ENCODE data around the gene LRPAP1.
"Not testable (repeated sequence)": the region's sequence is repeated elsewhere in the genome, so short reads cannot be mapped to it uniquely, and the experiment has no call there.

The LRPAP1 gene

DNA sequence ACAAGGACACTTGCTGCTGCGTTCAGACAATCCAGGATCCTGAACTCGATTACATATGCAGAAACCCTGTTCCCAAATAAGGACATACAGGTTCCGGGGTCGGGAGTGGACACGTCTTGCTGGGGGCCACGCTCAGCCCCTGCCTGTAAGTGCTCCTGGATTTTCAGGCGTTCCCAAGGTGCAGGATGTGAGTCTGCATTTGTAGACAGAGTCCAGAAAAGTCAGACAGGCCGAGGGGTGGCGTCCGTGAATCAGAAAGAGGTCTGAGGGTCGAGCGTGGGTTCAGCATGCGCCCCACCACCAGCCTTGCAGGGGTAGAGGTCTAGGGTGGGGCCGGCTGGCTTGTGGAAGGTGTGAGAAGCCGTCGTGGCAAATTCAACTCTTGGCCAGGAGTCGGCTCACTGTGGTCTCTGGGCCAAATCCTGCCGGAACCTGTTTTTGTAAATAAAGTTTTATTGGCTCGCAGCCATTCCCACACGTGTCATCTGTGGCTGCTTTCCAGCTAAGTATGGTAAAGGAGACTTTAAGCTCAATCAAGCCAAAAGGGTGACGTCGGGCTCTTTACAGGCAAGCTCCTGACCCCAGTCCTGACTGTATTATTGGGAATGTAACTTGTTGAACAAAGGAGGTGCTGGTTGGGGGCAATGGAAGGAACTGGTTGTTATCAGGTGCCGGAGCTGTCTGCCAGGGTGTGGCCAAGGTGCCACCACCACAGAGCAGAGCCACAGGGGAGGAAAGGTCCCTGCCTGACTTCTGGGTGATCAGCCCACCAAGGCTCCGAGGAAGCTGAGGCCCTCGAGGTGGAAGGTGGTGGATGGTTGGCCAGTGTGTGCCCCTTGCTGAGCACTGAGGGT lies 61.8 kb downstream of the LRPAP1 start:
- DNase-seq = no peak

DNA sequence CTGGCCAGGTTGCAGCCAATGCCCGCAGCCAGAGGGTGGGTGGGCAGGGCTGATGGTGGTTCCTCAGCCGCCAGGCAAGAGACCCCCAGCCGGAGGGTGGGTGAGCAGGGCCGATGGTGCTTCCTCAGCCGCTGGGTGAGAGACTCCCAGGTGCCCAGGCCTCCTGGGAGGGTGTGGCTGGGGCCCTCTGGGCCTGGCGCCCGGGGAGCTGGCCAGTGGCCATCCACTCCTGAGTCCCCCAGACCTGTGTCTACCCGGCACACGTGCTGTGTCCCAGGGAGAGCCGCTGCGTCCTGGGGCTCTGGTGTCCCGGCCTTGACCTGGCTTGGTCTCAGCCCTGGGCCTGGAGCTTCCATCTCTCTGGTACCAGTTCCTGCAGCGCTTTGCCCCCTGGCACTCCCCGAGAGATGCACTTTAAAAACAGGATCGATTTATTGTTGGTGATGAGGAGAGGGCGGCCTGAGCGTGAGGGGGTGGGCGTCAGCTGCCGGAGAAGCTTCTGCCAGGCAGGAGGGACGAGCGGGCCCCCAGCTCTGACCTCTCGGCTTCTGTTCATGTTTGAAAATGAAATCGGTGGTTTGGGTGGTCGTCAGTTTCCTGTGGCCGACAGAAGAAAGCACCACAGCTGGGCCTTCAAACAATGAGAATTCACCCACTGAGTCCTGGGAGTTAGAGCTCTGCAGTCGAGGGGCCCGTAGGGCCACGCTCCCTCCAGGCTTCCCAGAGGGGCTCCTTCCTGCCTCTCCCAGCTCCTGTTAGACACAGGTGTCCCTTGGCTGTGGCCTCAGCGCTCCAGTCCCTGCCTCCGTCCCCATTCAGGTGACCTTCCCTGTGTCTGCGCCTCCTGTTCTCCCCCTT lies 62.6 kb downstream of the LRPAP1 start:
- no peak for DNase-seq

DNA sequence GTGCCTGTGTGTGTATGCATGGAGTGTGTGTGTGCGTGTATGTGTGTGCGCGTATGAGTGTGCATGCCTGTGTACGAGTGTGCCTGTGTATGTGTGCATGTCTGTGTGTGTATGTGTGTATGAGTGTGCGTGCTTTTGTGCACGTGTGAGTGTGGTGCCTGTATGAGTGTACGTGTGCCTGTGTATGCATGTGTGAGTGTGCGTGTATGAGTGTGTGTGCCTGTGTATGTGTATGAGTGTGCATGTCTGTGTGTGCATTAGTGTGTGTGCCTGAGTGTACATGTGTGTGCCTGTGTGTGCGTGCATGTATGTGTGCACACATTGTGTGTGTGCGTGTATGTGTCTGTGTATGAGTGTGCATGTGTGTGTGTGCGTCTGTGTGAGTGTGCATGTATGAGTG lies 63.4 kb downstream of the LRPAP1 start:
- no peak for DNase-seq

DNA sequence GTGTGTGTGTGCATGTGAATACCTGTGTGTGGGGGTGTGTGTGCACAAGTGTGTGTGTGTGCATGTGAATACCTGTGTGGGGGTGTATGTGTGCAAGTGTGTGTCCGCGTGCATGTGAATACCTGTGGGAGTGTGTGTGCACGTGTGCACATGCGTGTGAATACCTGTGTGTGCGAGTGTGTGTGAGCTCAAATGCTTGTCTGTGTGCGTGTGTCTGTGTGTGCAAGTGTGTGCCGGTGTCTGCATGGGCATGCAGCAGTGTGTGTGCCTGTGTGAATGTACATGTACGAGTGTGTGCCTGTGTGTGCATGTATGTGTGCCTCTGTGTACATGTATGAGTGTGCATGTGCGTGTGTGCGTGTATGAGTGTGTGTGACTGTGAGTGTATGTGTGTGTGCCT lies 64.1 kb downstream of the LRPAP1 start:
- no peak for DNase-seq

DNA sequence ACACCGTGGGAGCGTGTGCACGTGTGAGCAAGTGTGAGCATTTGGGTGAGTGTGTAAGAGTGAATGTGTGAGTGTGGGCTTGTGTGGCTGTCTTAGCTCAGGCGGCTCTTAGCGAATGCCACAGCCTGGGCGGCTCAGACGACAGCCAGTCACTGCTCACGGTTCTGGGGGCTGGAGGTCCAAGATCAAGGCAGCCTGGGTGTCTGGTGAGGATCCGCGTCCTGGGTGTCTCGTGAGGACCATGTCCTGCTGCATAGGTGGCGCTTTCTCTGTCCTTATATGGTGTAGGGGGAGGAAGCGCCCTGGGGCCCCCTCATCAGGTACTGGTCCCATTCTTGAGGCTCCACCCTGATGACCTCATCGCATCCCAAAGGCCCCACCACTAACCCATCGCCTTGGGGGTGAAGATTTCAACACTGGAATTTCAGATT lies 64.6 kb downstream of the LRPAP1 start:
- no peak for DNase-seq

DNA sequence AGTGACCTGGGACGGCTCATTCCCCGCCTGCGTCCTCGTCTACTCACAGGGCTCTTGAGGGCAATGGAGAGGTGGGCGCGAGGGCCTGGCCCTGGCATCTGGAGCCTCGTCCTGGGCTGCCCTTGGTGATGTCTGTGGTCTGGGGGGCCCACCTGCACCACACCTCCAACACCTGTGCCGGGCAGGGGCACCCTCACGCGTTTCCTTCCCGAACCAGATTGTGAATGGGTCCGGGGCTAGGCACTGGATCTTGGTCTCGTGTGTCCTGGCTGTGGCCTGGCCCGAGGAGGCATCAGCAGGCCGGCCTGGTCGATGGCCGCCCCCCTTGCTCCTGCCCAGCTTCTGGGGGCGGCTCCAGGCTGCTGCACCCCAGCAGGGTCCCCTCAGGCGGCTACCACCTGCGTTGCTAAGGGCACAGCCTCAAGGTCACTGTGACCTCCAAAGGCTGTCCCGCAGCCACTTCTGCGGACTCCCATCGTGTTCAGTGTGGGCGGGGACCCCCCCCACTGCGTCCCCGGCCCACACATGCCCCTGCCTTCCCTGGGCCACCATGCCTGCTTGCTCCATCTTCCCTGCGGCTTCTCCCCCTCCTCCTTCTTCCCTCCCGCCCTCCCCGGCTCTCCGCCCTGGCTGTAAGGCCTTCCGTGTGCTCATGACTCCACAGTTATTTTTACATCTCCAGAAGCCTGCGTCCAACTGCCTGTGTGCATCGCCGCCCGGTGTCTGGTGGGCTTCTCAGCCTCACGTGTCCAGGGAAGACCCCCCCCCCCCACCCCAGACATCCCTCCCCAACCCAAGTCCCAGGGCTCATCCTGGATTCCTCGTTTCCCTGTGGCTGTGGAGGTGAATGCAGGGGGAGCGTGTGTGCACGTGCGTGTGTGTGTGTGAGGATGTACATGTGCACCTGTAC lies 65.3 kb downstream of the LRPAP1 start:
- DNase-seq = no peak

DNA sequence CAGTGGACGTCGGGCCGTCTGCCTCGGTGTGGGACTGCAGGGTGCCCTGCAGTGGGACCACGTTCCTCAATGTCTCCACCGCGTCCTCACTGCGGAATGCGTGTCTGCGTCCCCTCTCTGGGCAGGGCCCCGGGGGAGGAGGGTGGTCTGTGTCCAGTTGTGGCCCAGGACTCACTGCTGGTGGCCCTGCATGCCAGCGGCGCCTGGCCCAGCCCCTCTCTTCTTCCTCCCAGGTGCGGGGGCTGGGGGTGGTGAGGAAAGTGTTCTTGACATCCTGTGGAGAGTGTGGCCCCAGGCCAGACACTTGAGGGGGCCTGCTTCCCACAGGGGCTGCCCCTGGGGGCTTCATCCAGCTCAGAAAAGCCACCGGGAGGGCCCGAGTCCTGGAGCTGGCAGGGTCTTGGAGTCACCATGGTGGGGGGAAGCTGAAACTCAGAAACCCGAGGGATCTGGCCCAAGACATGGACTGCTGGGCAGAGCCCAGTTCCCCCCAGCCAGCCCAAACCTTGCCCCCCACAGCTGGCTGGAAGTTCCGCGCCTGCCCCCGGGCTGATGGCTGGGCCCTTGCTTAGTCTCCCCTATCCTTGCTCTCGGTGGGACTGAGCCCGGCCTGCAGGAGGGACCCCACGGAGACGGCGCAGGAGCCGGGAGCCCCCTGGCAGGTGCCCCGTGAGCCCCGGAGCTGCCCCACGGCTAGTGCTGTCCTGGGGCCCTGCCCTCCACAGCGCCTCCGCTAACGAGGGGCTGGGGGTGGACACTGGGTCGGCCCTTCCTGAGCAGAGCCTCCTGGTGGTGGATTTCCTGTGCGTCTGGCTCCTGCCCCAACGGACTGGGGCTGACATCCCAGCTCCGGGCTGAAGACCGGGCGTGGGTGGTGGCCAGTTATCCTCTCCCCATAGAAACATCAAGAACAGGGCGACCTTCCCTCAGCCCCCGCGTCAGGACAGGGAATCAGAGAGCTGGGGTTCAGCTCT lies 66.2 kb downstream of the LRPAP1 start:
- DNase-seq = no peak

DNA sequence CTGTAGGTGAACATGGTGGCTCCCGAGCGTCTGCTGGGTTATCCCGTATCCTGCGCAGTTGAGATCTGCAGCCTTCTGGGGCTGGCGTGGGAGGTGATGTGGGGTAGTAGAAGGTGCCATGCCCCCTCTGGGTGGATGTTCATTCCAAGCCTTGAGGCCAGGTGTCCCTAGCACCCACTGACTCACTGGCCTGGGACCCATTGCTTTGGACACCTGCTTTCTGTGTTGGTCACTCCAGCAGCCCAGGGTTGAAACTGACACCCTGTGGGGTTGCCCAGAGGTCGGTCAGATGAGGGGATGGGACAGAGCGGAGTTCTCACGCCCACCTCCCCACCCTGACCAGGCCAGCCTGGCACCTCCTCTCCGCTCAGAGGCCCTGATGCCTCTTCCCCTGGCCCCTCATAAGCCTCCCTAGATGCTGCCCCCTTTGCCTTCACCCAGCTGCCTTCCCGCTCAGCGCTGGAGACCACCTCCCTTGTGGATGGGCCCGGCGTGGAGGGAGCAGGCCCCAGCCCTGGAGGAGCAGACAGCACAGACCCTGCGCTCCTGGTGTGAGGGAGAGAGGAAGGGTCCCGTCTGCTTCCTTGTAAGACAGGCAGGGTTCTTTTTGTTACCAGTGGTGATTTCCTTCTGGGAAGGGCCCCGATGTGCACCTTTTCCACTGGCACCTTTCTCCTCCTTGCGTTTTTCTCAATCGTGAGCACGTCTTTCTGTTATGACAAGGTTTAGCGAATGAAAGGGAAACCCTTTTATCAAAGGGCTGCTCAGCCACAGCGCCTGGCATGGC lies 67.1 kb downstream of the LRPAP1 start:
- DNase-seq = no peak

DNA sequence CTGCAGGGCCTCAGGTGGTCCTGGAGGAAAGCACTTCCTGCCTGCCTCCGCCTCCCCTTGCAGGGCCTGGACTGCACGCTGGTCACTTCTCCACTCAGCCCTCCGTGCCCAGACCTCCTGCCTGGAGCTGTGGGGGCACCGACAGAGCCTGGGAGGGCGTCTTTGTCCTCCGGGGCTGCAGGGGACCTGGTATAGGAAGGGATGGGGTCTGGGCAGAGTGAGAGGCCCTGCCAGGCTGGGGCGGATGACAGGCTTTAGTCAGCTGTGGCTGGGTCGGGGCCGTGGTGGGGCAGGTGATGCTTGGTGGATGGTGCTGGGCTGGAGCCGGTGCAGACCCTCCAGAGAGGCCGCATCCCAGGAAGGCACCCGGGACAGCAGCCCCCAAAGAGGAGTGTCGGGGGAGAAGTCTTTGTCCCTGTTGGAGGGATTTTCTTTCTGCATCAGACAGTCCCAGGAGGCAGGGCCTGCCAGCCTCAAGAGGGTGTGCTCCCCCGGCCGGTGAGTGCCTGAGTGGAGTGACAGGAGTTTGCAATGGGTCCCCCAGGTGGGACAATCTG lies 67.8 kb downstream of the LRPAP1 start:
- no peak for DNase-seq

DNA sequence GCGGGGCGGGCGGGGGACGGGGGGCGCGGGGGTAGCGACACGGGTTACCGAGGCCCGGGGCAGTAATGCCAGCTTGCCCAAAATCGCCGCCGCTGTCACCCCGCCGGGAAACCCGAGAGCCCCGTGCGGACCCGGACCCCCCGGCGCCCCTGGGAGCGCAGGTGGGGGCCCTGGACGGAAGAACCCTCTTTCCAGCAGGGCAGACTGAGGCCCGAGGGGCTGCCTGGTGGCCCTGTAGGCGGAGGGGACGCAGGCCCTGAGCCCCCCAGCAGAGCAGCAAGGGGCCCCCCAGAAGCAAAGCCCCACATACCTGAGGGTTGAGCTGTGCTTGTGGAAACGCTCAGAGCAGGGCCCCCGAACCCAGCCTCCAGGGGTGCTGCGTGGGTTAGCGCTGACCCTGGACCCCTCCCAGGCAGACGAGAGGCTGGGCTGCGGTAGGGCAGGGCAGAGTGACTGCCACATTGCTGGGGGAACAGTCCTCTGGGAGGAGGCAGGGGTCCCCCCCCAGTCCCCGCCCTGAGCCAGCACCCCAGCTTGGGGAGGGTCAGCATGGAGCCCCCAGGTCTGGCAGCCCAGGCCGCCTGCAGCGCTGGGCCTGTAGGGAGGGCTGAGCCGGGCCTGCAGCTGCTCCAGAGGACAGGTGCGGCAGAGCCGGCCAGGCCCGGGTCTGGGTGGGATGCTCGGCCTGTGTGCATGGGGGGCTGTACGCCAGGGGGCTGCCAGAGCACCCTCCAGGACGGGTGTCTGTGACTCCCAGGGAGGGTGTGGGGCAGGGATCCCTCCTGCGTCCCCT lies 68.5 kb downstream of the LRPAP1 start:
- DNase-seq = no peak

DNA sequence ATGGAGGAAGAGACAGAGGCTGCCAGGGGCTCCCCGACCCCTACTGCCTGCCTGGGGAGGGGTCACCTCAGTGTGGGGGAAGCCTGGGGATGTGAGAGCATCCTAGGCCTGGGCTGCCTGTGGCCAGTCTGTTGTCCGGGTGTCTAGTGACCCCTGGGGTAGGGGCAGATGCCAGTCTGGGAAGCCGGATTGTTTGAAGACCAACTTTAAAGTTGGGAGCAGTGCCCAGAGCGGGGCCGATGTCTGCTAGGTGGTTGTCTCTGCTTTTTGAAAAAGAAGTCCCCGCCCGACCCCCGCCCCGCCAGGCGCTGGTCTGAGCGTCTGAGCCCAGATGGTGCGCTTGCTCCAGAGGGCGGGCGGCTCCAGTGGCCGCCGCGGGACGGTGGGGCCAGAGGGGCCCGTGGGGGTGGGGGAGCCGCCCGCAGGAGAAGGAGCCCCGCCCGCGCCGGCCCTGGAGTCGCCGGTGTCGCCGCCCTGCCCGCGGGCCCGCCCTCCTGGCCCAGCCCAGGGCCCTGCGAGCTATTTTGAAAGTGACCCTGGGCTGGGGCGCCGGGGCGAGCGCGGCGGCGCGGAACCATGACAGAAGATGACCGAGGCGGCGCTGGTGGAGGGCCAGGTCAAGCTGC lies 69.3 kb downstream of the LRPAP1 start, which contains the start of gene DOK7:
TSS of gene DOK7 (plus strand) at position 517 of the 626 bp plus-strand sequence. CDS start at position 587, 70 bp downstream.
- DNase-seq = no peak

DNA sequence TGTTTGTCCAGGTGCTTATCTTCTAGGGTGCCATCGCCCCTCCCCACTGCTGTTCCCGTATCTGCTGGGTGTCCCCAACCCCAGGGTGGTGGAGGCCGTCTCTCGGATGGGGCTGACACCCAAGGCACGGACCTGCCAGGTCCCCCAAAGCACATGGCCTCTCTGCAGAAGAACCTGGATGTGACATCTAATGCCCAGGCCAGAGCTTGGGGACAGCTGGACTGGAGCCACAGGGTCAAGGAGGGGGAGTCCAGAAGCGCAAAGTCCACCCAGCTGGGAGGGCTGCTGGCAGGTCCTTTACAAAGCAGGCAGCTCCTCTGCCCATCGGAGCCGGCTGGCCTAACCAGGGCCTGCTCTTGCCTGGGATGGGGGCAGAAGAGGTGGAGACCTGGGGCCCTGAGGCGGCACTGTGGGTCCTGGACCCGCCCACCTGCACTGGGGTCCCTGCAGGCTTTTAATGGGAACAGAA lies 69.9 kb downstream of the LRPAP1 start:
- no peak for DNase-seq

DNA sequence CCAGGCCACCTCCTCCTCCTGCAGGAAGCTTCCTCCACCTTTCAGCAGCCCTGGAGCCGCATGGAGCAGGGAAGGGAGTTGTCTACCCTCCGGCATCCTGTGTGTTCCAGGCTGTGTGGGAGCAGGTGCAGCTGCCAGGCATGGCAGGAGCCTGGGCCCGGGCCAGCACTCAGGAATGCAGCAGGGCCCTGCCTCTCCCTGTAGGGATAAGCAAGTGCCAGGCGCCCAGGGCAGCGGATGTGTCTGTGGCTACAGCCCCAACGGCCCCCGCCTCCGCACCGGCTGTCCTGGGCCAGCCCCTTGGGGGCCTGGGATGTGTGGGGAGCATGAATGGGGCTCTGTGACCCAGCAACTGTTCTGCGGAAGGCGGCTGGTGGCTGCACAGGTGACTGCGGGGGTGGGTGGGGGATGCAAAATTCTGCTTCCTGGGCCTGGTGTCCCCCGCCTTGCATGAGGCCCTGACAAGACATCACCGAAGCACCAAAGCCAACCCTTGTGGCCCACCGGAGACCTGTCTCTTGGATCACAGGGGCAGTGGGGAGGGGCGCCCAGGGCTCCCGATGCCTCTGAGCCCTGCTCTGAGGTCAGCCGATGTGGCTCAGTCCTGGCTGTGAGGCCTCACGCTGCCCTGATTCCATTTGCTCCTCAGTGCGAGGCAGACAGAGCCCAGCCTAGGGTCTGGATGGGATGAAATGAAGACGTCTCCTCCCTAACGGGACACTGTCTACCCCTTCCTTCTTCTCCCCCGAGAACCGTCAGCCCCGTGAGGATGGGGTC lies 70.5 kb downstream of the LRPAP1 start:
- DNase-seq = no peak

DNA sequence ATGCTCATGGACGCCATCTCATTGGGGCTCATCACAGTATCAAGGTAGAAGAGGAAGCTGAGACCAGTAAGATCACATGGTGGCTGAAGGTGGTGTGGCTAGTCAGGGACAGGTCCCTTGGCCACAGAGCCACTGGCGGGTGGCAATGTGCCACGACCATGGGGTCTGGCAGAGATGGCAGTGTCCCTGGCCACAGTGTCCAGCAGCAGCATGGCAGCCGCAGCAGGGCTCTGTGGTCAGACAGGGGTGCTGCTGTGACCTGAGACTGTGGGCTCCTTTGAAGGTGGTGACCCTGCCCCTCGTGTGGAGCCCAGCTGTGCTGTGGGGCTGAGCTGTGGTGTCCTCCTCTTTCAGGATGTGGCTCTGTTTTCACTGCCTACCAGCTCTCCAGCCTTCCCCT lies 71.3 kb downstream of the LRPAP1 start:
- DNase-seq = no peak

DNA sequence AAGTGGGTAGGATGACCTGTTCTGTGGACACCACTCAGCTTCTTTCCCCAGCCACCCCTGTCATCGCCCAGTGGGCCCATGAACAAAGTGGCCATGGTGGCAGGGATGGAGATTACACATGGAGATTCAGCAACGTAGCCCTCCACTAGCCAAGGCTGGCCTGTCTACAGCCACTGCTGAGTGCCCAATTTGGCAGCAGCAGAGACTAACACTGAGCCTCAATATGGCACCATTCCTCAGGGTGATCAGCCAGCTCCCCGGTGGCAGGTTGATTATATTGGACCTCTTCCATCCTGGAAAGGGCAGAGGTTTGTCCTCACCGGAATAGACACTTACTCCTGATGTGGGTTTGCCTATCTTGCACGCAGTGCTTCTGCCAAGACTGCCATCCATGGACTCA lies 73.1 kb downstream of the LRPAP1 start:
- not testable (repeated sequence) for DNase-seq

DNA sequence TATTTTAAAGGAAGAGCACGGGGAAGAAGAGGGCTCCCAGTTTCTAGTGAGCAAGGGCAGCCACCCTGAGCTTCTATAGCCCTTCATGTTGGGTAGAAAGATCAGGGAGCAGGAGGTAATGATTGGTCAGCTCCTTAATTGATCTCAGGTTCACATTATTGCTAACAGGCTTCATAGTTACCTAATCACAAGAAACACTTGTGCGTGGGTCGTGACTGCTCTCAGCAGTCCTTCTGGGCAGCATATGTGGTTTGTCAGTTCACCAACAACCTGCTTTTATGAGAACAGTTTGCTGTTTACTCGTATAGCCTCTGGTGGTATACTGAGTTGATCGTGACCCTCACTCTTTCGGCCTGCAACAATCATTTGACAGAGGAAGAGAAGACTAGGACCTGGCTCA lies 73.9 kb downstream of the LRPAP1 start:
- no peak for DNase-seq

DNA sequence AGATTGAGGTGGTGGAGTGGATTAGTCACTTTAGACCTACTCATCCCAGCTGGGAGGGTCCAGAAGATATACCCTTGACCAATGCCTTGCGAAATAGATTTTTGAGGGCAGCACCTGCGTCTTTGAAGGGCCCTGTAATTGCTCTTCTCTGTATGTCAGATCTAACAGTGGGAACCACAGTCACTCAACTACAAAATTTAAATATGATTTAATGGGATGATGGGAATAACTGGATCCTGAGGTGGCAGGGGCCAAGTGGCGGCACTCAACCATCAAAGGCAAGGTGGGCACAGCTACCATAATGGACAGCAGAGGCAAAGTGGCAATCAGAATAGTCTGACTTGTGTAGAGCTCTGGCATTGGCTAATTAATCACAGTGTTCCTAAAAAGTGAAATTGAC lies 76.6 kb downstream of the LRPAP1 start:
- DNase-seq = not testable (repeated sequence)
